Nephron (organoid): ENCODE results near the gene HOXD12.

Experiments used
- H3K27ac Mint-ChIP-seq, 3 experiments: 2 replicates each; pipeline ENCODE4 v1.8.0; 2020; ENCODE audit warnings: mixed read lengths in 3 of 3, mild to moderate bottlenecking in 2 of 3, moderate library complexity in 1 of 3
- H3K27me3 Mint-ChIP-seq: 2 replicates; pipeline ENCODE4 v1.8.0; 2021; ENCODE audit warnings: low read depth, mild to moderate bottlenecking, moderate library complexity, mixed read lengths
- H3K36me3 Mint-ChIP-seq: 2 replicates; pipeline ENCODE4 v1.8.0; 2020; ENCODE audit warnings: low read depth, mixed read lengths
- H3K4me1 Mint-ChIP-seq: 2 replicates; pipeline ENCODE4 v1.8.0; 2020; ENCODE audit warnings: mixed read lengths
- H3K4me3 Mint-ChIP-seq, 3 experiments: 2 replicates each; pipeline ENCODE4 v1.8.0; 2020; ENCODE audit warnings: mild to moderate bottlenecking in 3 of 3, mixed read lengths in 3 of 3, moderate library complexity in 2 of 3
- H3K9me3 Mint-ChIP-seq: 2 replicates; pipeline ENCODE4 v1.8.0; 2020; ENCODE audit warnings: mixed read lengths
- CTCF ChIP-seq, 3 experiments: fragments of 200-600 bp; sonication (generic); IDR thresholded peaks; one replicate each; pipeline ENCODE4 v1.5.0; 2021; ENCODE audit warnings: antibody characterized with exemption in 3 of 3; ENCODE audit not compliant: unreplicated experiment in 3 of 3

Gene HOXD12

GRCh38 chr2:176106581-176107539, 7.3 kb downstream of the HOXD12 start, which contains the start of gene HOXD11:
HOXD11 (plus strand) TSS chr2:176107280; CDS start chr2:176107356, 76 bp downstream.
- H3K9me3 Mint-ChIP-seq: no peaks in the 10 kb centered on the region
- H3K27ac Mint-ChIP-seq: peak within 1 kb of the TSS in 2 of 3 experiments; percentile 24 to 99
- peaks cover 96% of the 10 kb centered on the region for H3K27me3 Mint-ChIP-seq
- H3K4me1 Mint-ChIP-seq: peaks cover 38% of the 10 kb centered on the region
- H3K36me3 Mint-ChIP-seq: peaks cover 30% of the 10 kb centered on the region
- H3K4me3 Mint-ChIP-seq: peak within 1 kb of the TSS; percentile 80 to 86 (median 82)
- TF ChIP-seq CTCF (IDR thresholded peaks at IDR 0.05; ENCODE audit: unreplicated experiment in 3 of 3): no peak

- Mint-ChIP-seq H3K4me1 (peaks cover 38% of the 10 kb centered on the region), H3K27ac (peak overlapping the region in 1 of 3 experiments; percentile 99), H3K36me3 (peaks cover 36% of the 10 kb centered on the region), H3K9me3 (no peaks in the 10 kb centered on the region), H3K4me3 (peak overlapping the region in 1 of 3 experiments; percentile 78), H3K27me3 (peaks cover 96% of the 10 kb centered on the region)
- TF ChIP-seq CTCF (IDR thresholded peaks at IDR 0.05; ENCODE audit: unreplicated experiment in 3 of 3): no peak
These were observed 8.2 kb downstream of the HOXD12 start for GRCh38 chr2:176107731-176108181.

GRCh38 chr2:176109192-176109901, 9.8 kb downstream of the HOXD12 start:
- Mint-ChIP-seq H3K4me1 (peaks cover 33% of the 10 kb centered on the region), H3K36me3 (peaks cover 47% of the 10 kb centered on the region), H3K9me3 (no peaks in the 10 kb centered on the region), H3K4me3 (peak overlapping the region; percentile 76 to 80 (median 78)), H3K27me3 (peaks cover 96% of the 10 kb centered on the region), H3K27ac (peak overlapping the region in 2 of 3 experiments; percentile 24 to 99)
- TF ChIP-seq CTCF (IDR thresholded peaks at IDR 0.05; ENCODE audit: unreplicated experiment in 3 of 3): peak in 1 of 3 experiments; percentile 11

GRCh38 chr2:176109946-176110345, 10.4 kb downstream of the HOXD12 start:
- Mint-ChIP-seq H3K4me1 (peaks cover 30% of the 10 kb centered on the region), H3K4me3 (peak overlapping the region; percentile 76 to 80 (median 78)), H3K9me3 (no peaks in the 10 kb centered on the region), H3K36me3 (peaks cover 49% of the 10 kb centered on the region), H3K27ac (peak overlapping the region in 2 of 3 experiments; percentile 24 to 99), H3K27me3 (peaks cover 96% of the 10 kb centered on the region)
- TF ChIP-seq CTCF (IDR thresholded peaks at IDR 0.05; ENCODE audit: unreplicated experiment in 3 of 3): no peak

- H3K36me3 Mint-ChIP-seq: peaks cover 49% of the 10 kb centered on the region
- H3K9me3 Mint-ChIP-seq: no peaks in the 10 kb centered on the region
- H3K4me1 Mint-ChIP-seq: peaks cover 27% of the 10 kb centered on the region
- H3K27me3 Mint-ChIP-seq: peaks cover 96% of the 10 kb centered on the region
- H3K4me3 Mint-ChIP-seq: peak overlapping the region; percentile 76 to 80 (median 78)
- TF ChIP-seq CTCF (IDR thresholded peaks at IDR 0.05; ENCODE audit: unreplicated experiment in 3 of 3): no peak
- peak overlapping the region in 2 of 3 experiments; percentile 60 to 99 for H3K27ac Mint-ChIP-seq
These were observed 11.1 kb downstream of the HOXD12 start for GRCh38 chr2:176110415-176111308.
